ENCODE results near the gene CENPP. TPM values are rescaled to one million over a fixed set of nuclear protein-coding genes. Genes with fewer than 3 reads are reported as not detected.

The CENPP gene
- total RNA-seq, 1 experiment from 2014 or later, result 10.3 TPM

- peak; percentile 6 for DNase-seq
- Histone ChIP-seq H3K27me3 (ENCODE audit: control insufficient read depth, insufficient read depth, low read length) (no peaks in the 10 kb centered on the region), H3K4me3 (ENCODE audit: insufficient read depth, low read depth, low read length) (no peak overlapping the region), H3K36me3 (replicated peaks; ENCODE audit: control insufficient read depth, insufficient read depth, low read length) (peaks cover 4% of the 10 kb centered on the region)
Observed at GRCh38 chr9:92650839-92651621, 325.3 kb downstream of the CENPP start.

- Histone ChIP-seq H3K4me3 (ENCODE audit: insufficient read depth, low read depth, low read length) (no peak overlapping the region), H3K36me3 (replicated peaks; ENCODE audit: control insufficient read depth, insufficient read depth, low read length) (peaks cover 4% of the 10 kb centered on the region), H3K27me3 (ENCODE audit: control insufficient read depth, insufficient read depth, low read length) (no peaks in the 10 kb centered on the region)
- DNase-seq, result no peak
Observed at GRCh38 chr9:92652461-92652860, 326.7 kb downstream of the CENPP start.

GRCh38 chr9:92654481-92655301 lies 328.9 kb downstream of the CENPP start:
- Histone ChIP-seq H3K27me3 (ENCODE audit: control insufficient read depth, insufficient read depth, low read length) (no peaks in the 10 kb centered on the region), H3K36me3 (replicated peaks; ENCODE audit: control insufficient read depth, insufficient read depth, low read length) (peaks cover 1% of the 10 kb centered on the region), H3K4me3 (ENCODE audit: insufficient read depth, low read depth, low read length) (no peak overlapping the region)
- peak; percentile 37 for DNase-seq

- H3K27me3 ChIP-seq (ENCODE audit: control insufficient read depth, insufficient read depth, low read length), result no peaks in the 10 kb centered on the region
- peaks cover 1% of the 10 kb centered on the region for H3K36me3 ChIP-seq (replicated peaks; ENCODE audit: control insufficient read depth, insufficient read depth, low read length)
- H3K4me3 ChIP-seq (ENCODE audit: insufficient read depth, low read depth, low read length), result no peak overlapping the region
- DNase-seq, result peak; percentile 24
Observed at GRCh38 chr9:92655366-92655765, 329.6 kb downstream of the CENPP start.

GRCh38 chr9:92655896-92656536 lies 330.3 kb downstream of the CENPP start:
- Histone ChIP-seq H3K36me3 (replicated peaks; ENCODE audit: control insufficient read depth, insufficient read depth, low read length) (peaks cover 1% of the 10 kb centered on the region), H3K27me3 (ENCODE audit: control insufficient read depth, insufficient read depth, low read length) (no peaks in the 10 kb centered on the region), H3K4me3 (ENCODE audit: insufficient read depth, low read depth, low read length) (no peak overlapping the region)
- peak; percentile 33 for DNase-seq

GRCh38 chr9:92656537-92656925 lies 330.8 kb downstream of the CENPP start:
- H3K27me3 ChIP-seq (ENCODE audit: control insufficient read depth, insufficient read depth, low read length), result no peaks in the 10 kb centered on the region
- DNase-seq, result peak; percentile 33
- no peak overlapping the region for H3K4me3 ChIP-seq (ENCODE audit: insufficient read depth, low read depth, low read length)
- peaks cover 1% of the 10 kb centered on the region for H3K36me3 ChIP-seq (replicated peaks; ENCODE audit: control insufficient read depth, insufficient read depth, low read length)

GRCh38 chr9:92657296-92658094 lies 331.7 kb downstream of the CENPP start:
- peak; percentile 80 for DNase-seq
- Histone ChIP-seq H3K27me3 (ENCODE audit: control insufficient read depth, insufficient read depth, low read length) (no peaks in the 10 kb centered on the region), H3K4me3 (ENCODE audit: insufficient read depth, low read depth, low read length) (no peak overlapping the region), H3K36me3 (replicated peaks; ENCODE audit: control insufficient read depth, insufficient read depth, low read length) (peaks cover 1% of the 10 kb centered on the region)

GRCh38 chr9:92658176-92658575 lies 332.4 kb downstream of the CENPP start:
- DNase-seq, result no peak
- peaks cover 1% of the 10 kb centered on the region for H3K36me3 ChIP-seq (replicated peaks; ENCODE audit: control insufficient read depth, insufficient read depth, low read length)
- no peaks in the 10 kb centered on the region for H3K27me3 ChIP-seq (ENCODE audit: control insufficient read depth, insufficient read depth, low read length)
- no peak overlapping the region for H3K4me3 ChIP-seq (ENCODE audit: insufficient read depth, low read depth, low read length)

GRCh38 chr9:92658611-92659010 lies 332.9 kb downstream of the CENPP start:
- no peaks in the 10 kb centered on the region for H3K27me3 ChIP-seq (ENCODE audit: control insufficient read depth, insufficient read depth, low read length)
- DNase-seq, result no peak
- no peak overlapping the region for H3K4me3 ChIP-seq (ENCODE audit: insufficient read depth, low read depth, low read length)
- peaks cover 1% of the 10 kb centered on the region for H3K36me3 ChIP-seq (replicated peaks; ENCODE audit: control insufficient read depth, insufficient read depth, low read length)

GRCh38 chr9:92659601-92660000 lies 333.8 kb downstream of the CENPP start:
- DNase-seq, result peak; percentile 77
- no peaks in the 10 kb centered on the region for H3K27me3 ChIP-seq (ENCODE audit: control insufficient read depth, insufficient read depth, low read length)
- peaks cover 1% of the 10 kb centered on the region for H3K36me3 ChIP-seq (replicated peaks; ENCODE audit: control insufficient read depth, insufficient read depth, low read length)
- no peak overlapping the region for H3K4me3 ChIP-seq (ENCODE audit: insufficient read depth, low read depth, low read length)

GRCh38 chr9:92660266-92660665 lies 334.5 kb downstream of the CENPP start:
- Histone ChIP-seq H3K36me3 (replicated peaks; ENCODE audit: control insufficient read depth, insufficient read depth, low read length) (peaks cover 1% of the 10 kb centered on the region), H3K27me3 (ENCODE audit: control insufficient read depth, insufficient read depth, low read length) (no peaks in the 10 kb centered on the region), H3K4me3 (ENCODE audit: insufficient read depth, low read depth, low read length) (no peak overlapping the region)
- peak; percentile 43 for DNase-seq

GRCh38 chr9:92661127-92661526 lies 335.4 kb downstream of the CENPP start:
- H3K27me3 ChIP-seq (ENCODE audit: control insufficient read depth, insufficient read depth, low read length), result no peaks in the 10 kb centered on the region
- peaks cover 1% of the 10 kb centered on the region for H3K36me3 ChIP-seq (replicated peaks; ENCODE audit: control insufficient read depth, insufficient read depth, low read length)
- H3K4me3 ChIP-seq (ENCODE audit: insufficient read depth, low read depth, low read length), result no peak overlapping the region
- DNase-seq, result no peak

GRCh38 chr9:92661743-92662142 lies 336.0 kb downstream of the CENPP start:
- peaks cover 1% of the 10 kb centered on the region for H3K36me3 ChIP-seq (replicated peaks; ENCODE audit: control insufficient read depth, insufficient read depth, low read length)
- no peak for DNase-seq
- H3K4me3 ChIP-seq (ENCODE audit: insufficient read depth, low read depth, low read length), result no peak overlapping the region
- no peaks in the 10 kb centered on the region for H3K27me3 ChIP-seq (ENCODE audit: control insufficient read depth, insufficient read depth, low read length)

GRCh38 chr9:92663126-92663525 lies 337.4 kb downstream of the CENPP start:
- H3K36me3 ChIP-seq (replicated peaks; ENCODE audit: control insufficient read depth, insufficient read depth, low read length), result peaks cover 3% of the 10 kb centered on the region
- no peaks in the 10 kb centered on the region for H3K27me3 ChIP-seq (ENCODE audit: control insufficient read depth, insufficient read depth, low read length)
- DNase-seq, result no peak
- no peak overlapping the region for H3K4me3 ChIP-seq (ENCODE audit: insufficient read depth, low read depth, low read length)
